ENCODE measurements around the gene RHOU.

DNA sequence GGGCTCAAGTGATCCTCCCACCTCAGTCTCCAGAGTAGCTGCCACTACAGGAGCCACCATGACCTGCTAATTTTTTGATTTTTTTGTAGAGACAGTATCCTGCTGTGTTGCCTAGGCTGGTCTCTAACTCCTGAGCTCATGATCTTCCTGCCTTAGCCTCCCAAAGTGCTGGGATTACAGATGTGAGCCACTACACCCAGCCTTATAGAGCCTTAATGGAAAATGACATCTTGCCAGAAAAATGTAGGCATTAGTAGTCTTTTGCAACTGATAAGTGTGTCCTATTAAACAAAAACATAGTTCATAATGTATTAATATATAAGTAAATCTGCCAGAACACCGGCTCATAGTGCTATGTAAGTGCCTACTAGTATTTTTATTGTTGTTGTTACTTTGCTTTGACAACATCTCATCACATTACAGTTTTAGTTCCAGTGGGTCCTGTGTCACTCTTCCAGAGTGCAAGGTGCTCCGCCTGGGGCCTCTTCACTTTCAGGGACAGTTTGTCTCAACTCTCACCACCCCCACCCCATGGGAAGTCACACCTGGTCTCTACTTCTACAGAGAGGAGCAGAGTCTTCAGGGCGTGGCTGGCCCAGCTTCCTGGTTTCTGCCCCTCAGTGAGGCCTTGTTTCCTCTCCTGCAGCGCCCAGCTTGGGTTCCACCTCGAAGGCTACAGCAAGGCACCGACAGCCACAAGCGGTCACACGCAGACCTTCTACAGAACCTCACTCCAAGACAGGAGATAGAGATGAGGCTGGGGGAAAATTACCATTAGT is 30.1 kb downstream of the RHOU start:
- TF ChIP-seq, protein P1, sequence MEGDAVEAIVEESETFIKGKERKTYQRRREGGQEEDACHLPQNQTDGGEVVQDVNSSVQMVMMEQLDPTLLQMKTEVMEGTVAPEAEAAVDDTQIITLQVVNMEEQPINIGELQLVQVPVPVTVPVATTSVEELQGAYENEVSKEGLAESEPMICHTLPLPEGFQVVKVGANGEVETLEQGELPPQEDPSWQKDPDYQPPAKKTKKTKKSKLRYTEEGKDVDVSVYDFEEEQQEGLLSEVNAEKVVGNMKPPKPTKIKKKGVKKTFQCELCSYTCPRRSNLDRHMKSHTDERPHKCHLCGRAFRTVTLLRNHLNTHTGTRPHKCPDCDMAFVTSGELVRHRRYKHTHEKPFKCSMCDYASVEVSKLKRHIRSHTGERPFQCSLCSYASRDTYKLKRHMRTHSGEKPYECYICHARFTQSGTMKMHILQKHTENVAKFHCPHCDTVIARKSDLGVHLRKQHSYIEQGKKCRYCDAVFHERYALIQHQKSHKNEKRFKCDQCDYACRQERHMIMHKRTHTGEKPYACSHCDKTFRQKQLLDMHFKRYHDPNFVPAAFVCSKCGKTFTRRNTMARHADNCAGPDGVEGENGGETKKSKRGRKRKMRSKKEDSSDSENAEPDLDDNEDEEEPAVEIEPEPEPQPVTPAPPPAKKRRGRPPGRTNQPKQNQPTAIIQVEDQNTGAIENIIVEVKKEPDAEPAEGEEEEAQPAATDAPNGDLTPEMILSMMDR (IDR thresholded peaks at IDR 0.05) = no peak
- no peak for TF ChIP-seq POLR2A (IDR thresholded peaks at IDR 0.05)
